ENCODE data around the gene SMARCC2.

GRCh38 chr12:56129206-56129941, 59.9 kb downstream of the SMARCC2 start:
- TF ChIP-seq EGR2 (tag by site-specific recombination; IDR thresholded peaks at IDR 0.05; ENCODE audit: low read depth), result peak; percentile 87
- no peak for TF ChIP-seq CTCF (tag by site-specific recombination; IDR thresholded peaks at IDR 0.05)
- TF ChIP-seq ZNF629 (tag by site-specific recombination; IDR thresholded peaks at IDR 0.05), result peak; percentile 22; the same call in 1 of the 2 replicates
- no peak for TF ChIP-seq ATF2 (tag by site-specific recombination; IDR thresholded peaks at IDR 0.05; ENCODE audit: low read depth)
- TF ChIP-seq ZNF138 (tag by site-specific recombination; IDR thresholded peaks at IDR 0.05; ENCODE audit: borderline replicate concordance), result no peak
- no peak for TF ChIP-seq ZFP37 (tag by site-specific recombination; IDR thresholded peaks at IDR 0.05)
- no peak for TF ChIP-seq ZNF514 (tag by site-specific recombination; IDR thresholded peaks at IDR 0.05)
- TF ChIP-seq ZNF23 (tag by site-specific recombination; IDR thresholded peaks at IDR 0.05; ENCODE audit: borderline replicate concordance), result no peak
- peak; percentile 69 for TF ChIP-seq ZBTB11 (tag by site-specific recombination; conservative IDR thresholded peaks at IDR 0.05; ENCODE audit: low read depth)
- TF ChIP-seq ZNF645 (tag by site-specific recombination; IDR thresholded peaks at IDR 0.05), result no peak
- TF ChIP-seq MZF1 (tag by site-specific recombination; IDR thresholded peaks at IDR 0.05; ENCODE audit: borderline replicate concordance), result no peak
- TF ChIP-seq ZNF513 (tag by site-specific recombination; IDR thresholded peaks at IDR 0.05), result no peak
- peak; percentile 86 for TF ChIP-seq SCRT2 (tag by site-specific recombination; IDR thresholded peaks at IDR 0.05)
- no peak for TF ChIP-seq ZNF664 (tag by site-specific recombination; IDR thresholded peaks at IDR 0.05)

Data from HEK293 (cell line).